ACC112 (cell line): ENCODE measurements around the gene SLC47A1.

Source experiments
- H2AFZ ChIP-seq: fragments of 200-600 bp; sonication (generic); one replicate; pipeline ENCODE4 v1.6.0; 2017; ENCODE audit warnings: antibody characterized with exemption, low read length; ENCODE audit not compliant: unreplicated experiment
- H3K27ac ChIP-seq: fragments of 200-600 bp; sonication (generic); 2 replicates; pipeline ENCODE4 v1.5.1; 2014; ENCODE audit warnings: low read depth, mild to moderate bottlenecking, antibody characterized with exemption, low read length, moderate library complexity
- H3K27me3 ChIP-seq: fragments of 200-600 bp; sonication (generic); 2 replicates; pipeline ENCODE4 v1.6.1; 2014; ENCODE audit warnings: mild to moderate bottlenecking, antibody characterized with exemption, low read length, moderate library complexity, mixed read lengths; ENCODE audit not compliant: insufficient read depth
- H3K36me3 ChIP-seq: fragments of 200-600 bp; sonication (generic); 2 replicates; pipeline ENCODE4 v1.6.1; 2016; ENCODE audit warnings: mild to moderate bottlenecking, antibody characterized with exemption, low read length, moderate library complexity, mixed read lengths; ENCODE audit not compliant: insufficient read depth
- H3K4me1 ChIP-seq: fragments of 200-600 bp; sonication (generic); one replicate; pipeline ENCODE4 v1.6.1; 2016; ENCODE audit warnings: low read length, mixed read lengths; ENCODE audit not compliant: insufficient read depth, unreplicated experiment, control insufficient read depth
- H3K4me3 ChIP-seq: fragments of 200-600 bp; sonication (generic); 2 replicates; pipeline ENCODE4 v1.5.1; 2014; ENCODE audit warnings: mild to moderate bottlenecking, low read depth, low read length
- H3K79me2 ChIP-seq: fragments of 200-600 bp; sonication (generic); one replicate; pipeline ENCODE4 v1.6.0; 2016; ENCODE audit warnings: low read length; ENCODE audit not compliant: control insufficient read depth, unreplicated experiment, insufficient read depth

The SLC47A1 gene

DNA sequence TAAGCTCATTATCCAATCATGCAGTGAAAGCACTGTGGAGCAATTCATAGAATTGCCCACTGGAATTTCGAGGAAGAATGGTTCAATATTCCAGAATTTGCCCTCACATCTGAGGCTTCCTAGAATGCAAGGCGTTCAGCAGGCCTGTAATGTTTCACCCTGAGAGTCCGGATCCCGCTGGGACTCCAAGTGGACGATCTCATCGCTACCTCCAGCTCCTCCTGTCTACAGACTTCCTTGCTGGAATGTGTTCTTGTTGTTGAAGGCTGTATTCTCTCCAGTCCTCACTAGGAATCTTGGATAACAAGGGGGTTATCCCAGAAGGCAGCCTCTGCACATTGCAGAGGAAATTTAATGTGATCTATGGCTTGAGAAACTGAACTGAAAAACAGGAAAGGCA is 7.8 kb downstream of the SLC47A1 start:
- Histone ChIP-seq H3K4me1 (no peaks in the 10 kb centered on the region), H3K79me2 (no peaks in the 10 kb centered on the region), H3K27me3 (no peaks in the 10 kb centered on the region), H2AFZ (no peak overlapping the region), H3K4me3 (no peak overlapping the region), H3K36me3 (no peaks in the 10 kb centered on the region), H3K27ac (no peak overlapping the region)

DNA sequence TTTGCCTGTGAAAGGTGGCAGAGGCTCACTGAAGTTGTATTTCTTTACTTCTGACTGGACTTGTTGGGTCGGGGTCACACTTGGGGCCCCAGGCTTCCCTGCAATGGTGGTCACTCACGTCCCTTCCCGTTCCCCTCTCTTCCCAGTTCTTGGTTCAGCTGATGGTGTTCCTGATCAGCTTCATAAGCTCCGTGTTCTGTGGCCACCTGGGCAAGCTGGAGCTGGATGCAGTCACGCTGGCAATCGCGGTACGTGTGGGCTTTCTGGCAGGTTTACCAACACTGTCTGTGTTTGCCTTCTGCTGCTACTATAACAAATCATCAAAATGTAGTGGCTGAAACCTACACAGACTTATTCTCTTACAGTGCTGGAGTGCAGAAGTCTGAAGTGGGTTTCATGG is 8.6 kb downstream of the SLC47A1 start:
- H3K36me3 ChIP-seq, result no peaks in the 10 kb centered on the region
- no peaks in the 10 kb centered on the region for H3K79me2 ChIP-seq
- H3K27me3 ChIP-seq, result no peaks in the 10 kb centered on the region
- H2AFZ ChIP-seq, result no peak overlapping the region
- H3K4me3 ChIP-seq, result no peak overlapping the region
- H3K27ac ChIP-seq, result no peak overlapping the region
- no peaks in the 10 kb centered on the region for H3K4me1 ChIP-seq

- Histone ChIP-seq H3K79me2 (no peaks in the 10 kb centered on the region), H3K4me1 (no peaks in the 10 kb centered on the region), H2AFZ (no peak overlapping the region), H3K36me3 (no peaks in the 10 kb centered on the region), H3K4me3 (no peak overlapping the region), H3K27ac (no peak overlapping the region), H3K27me3 (no peaks in the 10 kb centered on the region)
These were observed 10.7 kb downstream of the SLC47A1 start for GRCh38 chr17:19544366-19544765.

DNA sequence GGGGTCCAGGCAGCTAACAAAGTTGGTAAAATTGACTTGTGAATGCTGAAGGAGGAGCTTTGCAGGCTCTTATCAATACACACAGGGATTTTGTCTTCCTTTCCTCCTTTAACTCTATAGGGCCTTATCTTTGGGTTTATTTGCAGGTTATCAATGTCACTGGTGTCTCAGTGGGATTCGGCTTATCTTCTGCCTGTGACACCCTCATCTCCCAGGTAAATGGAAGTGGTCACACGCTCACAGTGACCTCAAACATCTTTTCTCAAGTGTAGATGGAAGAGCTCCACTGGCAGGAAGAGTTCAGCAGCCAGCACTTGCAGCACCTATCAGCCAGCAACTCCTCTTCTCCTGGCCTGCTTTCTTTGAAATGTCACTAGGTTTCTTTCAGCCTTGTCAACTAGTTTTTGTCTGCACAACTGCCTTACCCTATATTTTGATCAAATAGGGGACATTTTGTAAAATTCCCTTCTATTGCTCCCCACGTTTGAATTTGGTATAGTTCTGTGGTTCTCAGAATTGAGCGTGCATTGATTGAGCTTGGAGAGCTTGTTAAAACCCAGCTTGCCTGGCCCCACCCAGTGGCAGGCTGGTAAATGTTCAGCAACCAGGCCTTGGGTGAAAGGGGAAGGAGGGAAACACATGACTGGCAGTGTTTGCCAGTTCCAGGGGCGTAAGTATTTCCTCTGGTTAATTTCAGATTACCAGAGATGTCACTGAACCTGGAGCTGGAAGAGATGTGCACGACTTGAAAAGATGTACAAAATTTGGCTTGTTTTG is 12.8 kb downstream of the SLC47A1 start:
- no peaks in the 10 kb centered on the region for H3K36me3 ChIP-seq
- H3K79me2 ChIP-seq, result no peaks in the 10 kb centered on the region
- no peak overlapping the region for H3K27ac ChIP-seq
- H2AFZ ChIP-seq, result no peak overlapping the region
- no peak overlapping the region for H3K4me3 ChIP-seq
- H3K4me1 ChIP-seq, result no peaks in the 10 kb centered on the region
- no peaks in the 10 kb centered on the region for H3K27me3 ChIP-seq

- H3K36me3 ChIP-seq, result no peaks in the 10 kb centered on the region
- H3K4me1 ChIP-seq, result no peaks in the 10 kb centered on the region
- no peak overlapping the region for H3K4me3 ChIP-seq
- no peak overlapping the region for H3K27ac ChIP-seq
- H3K79me2 ChIP-seq, result no peaks in the 10 kb centered on the region
- H2AFZ ChIP-seq, result no peak overlapping the region
- no peaks in the 10 kb centered on the region for H3K27me3 ChIP-seq
These were observed 16.3 kb downstream of the SLC47A1 start for GRCh38 chr17:19549746-19550623.

DNA sequence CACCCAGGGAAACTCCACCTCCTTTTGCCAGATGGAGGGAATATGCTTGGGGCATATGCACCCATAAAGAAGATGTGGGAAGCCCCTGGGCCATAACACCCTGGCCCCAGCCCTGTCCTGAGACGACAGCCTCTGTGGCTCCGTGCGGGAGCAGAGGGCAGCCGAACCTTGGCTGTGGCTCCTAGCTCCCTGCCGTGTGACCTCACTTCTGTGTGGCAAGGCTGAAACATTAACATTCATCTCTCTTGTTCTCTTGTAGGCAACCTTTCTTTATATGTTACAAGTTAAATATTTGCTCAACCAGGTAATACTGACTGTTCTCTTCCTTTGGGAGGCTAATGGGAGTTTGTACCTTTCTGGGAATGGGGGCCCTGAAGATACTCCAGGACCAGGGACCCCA is 17.5 kb downstream of the SLC47A1 start:
- Histone ChIP-seq H3K4me3 (no peak overlapping the region), H3K4me1 (no peaks in the 10 kb centered on the region), H3K27ac (no peak overlapping the region), H3K79me2 (no peaks in the 10 kb centered on the region), H3K36me3 (no peaks in the 10 kb centered on the region), H3K27me3 (no peaks in the 10 kb centered on the region; the same call in 1 of the 2 replicates), H2AFZ (no peak overlapping the region)

- Histone ChIP-seq H3K79me2 (no peaks in the 10 kb centered on the region), H3K4me1 (no peaks in the 10 kb centered on the region), H3K36me3 (no peaks in the 10 kb centered on the region), H3K27ac (no peak overlapping the region), H3K4me3 (no peak overlapping the region), H2AFZ (no peak overlapping the region), H3K27me3 (no peaks in the 10 kb centered on the region; the same call in 1 of the 2 replicates)
These were observed 18.0 kb downstream of the SLC47A1 start for GRCh38 chr17:19551591-19552148.

DNA sequence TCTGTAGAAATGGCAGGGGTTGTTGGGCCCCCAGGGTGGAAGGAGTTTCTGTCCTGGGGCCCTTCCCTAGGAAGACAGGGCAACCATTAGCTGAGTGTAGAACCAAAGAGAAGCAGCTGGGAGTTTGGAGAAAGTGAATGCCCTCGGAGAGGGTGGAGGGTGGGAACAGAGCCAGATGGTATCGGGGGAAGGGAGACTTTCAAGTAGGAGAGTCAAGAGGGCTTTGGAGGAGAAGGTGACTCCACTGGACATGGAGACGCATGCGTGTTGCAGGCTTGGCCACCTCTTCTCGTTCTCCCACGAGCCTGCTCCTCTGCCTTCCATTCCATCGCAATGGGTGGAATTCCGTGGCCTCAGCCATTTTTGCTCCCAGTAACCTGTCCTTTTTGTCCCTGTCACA is 19.4 kb downstream of the SLC47A1 start:
- Histone ChIP-seq H3K27ac (no peak overlapping the region), H3K27me3 (no peaks in the 10 kb centered on the region; the same call in 1 of the 2 replicates), H3K36me3 (no peaks in the 10 kb centered on the region), H2AFZ (no peak overlapping the region), H3K4me1 (no peaks in the 10 kb centered on the region), H3K4me3 (no peak overlapping the region), H3K79me2 (no peaks in the 10 kb centered on the region)

GRCh38 chr17:19554393-19554792 is 20.7 kb downstream of the SLC47A1 start:
- Histone ChIP-seq H3K4me3 (no peak overlapping the region), H3K27ac (no peak overlapping the region), H3K36me3 (no peaks in the 10 kb centered on the region), H3K27me3 (no peaks in the 10 kb centered on the region; the same call in 1 of the 2 replicates), H3K4me1 (no peaks in the 10 kb centered on the region), H2AFZ (no peak overlapping the region), H3K79me2 (no peaks in the 10 kb centered on the region)

- Histone ChIP-seq H3K27me3 (no peaks in the 10 kb centered on the region; the same call in 1 of the 2 replicates), H3K4me3 (no peak overlapping the region), H3K36me3 (no peaks in the 10 kb centered on the region), H2AFZ (no peak overlapping the region), H3K27ac (no peak overlapping the region), H3K4me1 (no peaks in the 10 kb centered on the region), H3K79me2 (no peaks in the 10 kb centered on the region)
These were observed 22.1 kb downstream of the SLC47A1 start for GRCh38 chr17:19555746-19556145.
